Fibroblast of skin of left quadriceps (primary cell): ENCODE data around the gene ETFDH.
"Not testable (repeated sequence)": the region's sequence is repeated elsewhere in the genome, so short reads cannot be mapped to it uniquely, and the experiment has no call there.

ENCODE experiments used
- DNase-seq, 2 experiments: peaks; one replicate each; pipeline ENCODE4 v3.0.0-alpha.2; 2013; ENCODE audit warnings: low read depth in 2 of 2

Gene ETFDH

GRCh38 chr4:158678767-158679166 is 6.7 kb downstream of the ETFDH start:
- no peak for DNase-seq

GRCh38 chr4:158681629-158682028 is 9.5 kb downstream of the ETFDH start:
- DNase-seq: no peak

- DNase-seq: no peak
These were observed 10.0 kb downstream of the ETFDH start for GRCh38 chr4:158682066-158682465.

- no peak for DNase-seq
These were observed 16.7 kb downstream of the ETFDH start for GRCh38 chr4:158688813-158689212.

- DNase-seq: no peak
These were observed 32.2 kb downstream of the ETFDH start for GRCh38 chr4:158704274-158704673.

GRCh38 chr4:158710814-158711213 is 38.7 kb downstream of the ETFDH start:
- DNase-seq: no peak

GRCh38 chr4:158712622-158713021 is 40.5 kb downstream of the ETFDH start:
- DNase-seq: not testable (repeated sequence)

- no peak for DNase-seq
These were observed 42.8 kb downstream of the ETFDH start for GRCh38 chr4:158714937-158715336.

GRCh38 chr4:158715802-158716201 is 43.7 kb downstream of the ETFDH start:
- DNase-seq: no peak

- DNase-seq: no peak
These were observed 49.6 kb downstream of the ETFDH start for GRCh38 chr4:158721680-158722079.

GRCh38 chr4:158722291-158722916 is 50.3 kb downstream of the ETFDH start:
- no peak for DNase-seq

- DNase-seq: peak; percentile 43 to 45
These were observed 51.1 kb downstream of the ETFDH start, which contains the start of gene PPID for GRCh38 chr4:158722917-158723793. TSS of gene PPID (minus strand) at chr4:158723396. CDS start at chr4:158723288, 108 bp downstream.

GRCh38 chr4:158724637-158725036 is 52.5 kb downstream of the ETFDH start:
- DNase-seq: no peak

- no peak for DNase-seq
These were observed 54.5 kb downstream of the ETFDH start for GRCh38 chr4:158726633-158727032.

- DNase-seq: no peak
These were observed 56.1 kb downstream of the ETFDH start for GRCh38 chr4:158728236-158728635.

GRCh38 chr4:158729716-158730559 is 57.8 kb downstream of the ETFDH start:
- DNase-seq: peak in 1 of 2 experiments; percentile 31

GRCh38 chr4:158738866-158739265 is 66.8 kb downstream of the ETFDH start:
- no peak for DNase-seq

- no peak for DNase-seq
These were observed 67.5 kb downstream of the ETFDH start for GRCh38 chr4:158739600-158739999.

GRCh38 chr4:158741326-158742021 is 69.4 kb downstream of the ETFDH start:
- DNase-seq: no peak

- not testable (repeated sequence) for DNase-seq
These were observed 74.4 kb downstream of the ETFDH start for GRCh38 chr4:158746537-158746936.

GRCh38 chr4:158750379-158750778 is 78.3 kb downstream of the ETFDH start:
- peak; percentile 78 to 79 for DNase-seq
